HepG2 (cell line): ENCODE measurements around the gene ANKRD12. TPM values are rescaled to one million over a fixed set of nuclear protein-coding genes. Genes with fewer than 3 reads are reported as not detected.

Experiments
- ATAC-seq: fragments of 200-7000 bp; cut with Tn5 transposase; 3 replicates; pipeline ENCODE4 v1.9.1; 2020; ENCODE audit warnings: mild to moderate bottlenecking, moderate library complexity
- BruUV-seq: library from RNA; stranded (reverse); fragments of 400-500 nt; replicated peaks from 2 replicates; lab custom pipeline; 2021; lab: Mats Ljungman, UMichigan
- CTCF ChIA-PET: fragments of 300-600 bp; formaldehyde crosslinking; extraction: SDS; loops from one replicate; lab custom pipeline; 2021; ENCODE audit warnings: low total read pairs, inconsistent platforms, low intra/inter-chr PET ratio; lab: Yijun Ruan, JAX
- POLR2A ChIA-PET: fragments of 350-600 bp; sonication (Branson Sonifier 250); formaldehyde crosslinking; loops from one replicate; lab custom pipeline; 2020; ENCODE audit warnings: antibody characterized with exemption, inconsistent platforms; lab: Yijun Ruan, JAX
- DNase-seq: peaks from one replicate; pipeline ENCODE4 v3.0.0-alpha.2; 2015; ENCODE audit warnings: low spot score
- FAIRE-seq: peaks from 3 replicates; lab custom pipeline; 2011; peaks lifted over from hg19 to GRCh38; lab: Jason Lieb, UNC
- H2AFZ ChIP-seq: one replicate; pipeline ENCODE4 v1.6.1; 2011; ENCODE audit warnings: low read length, inconsistent platforms
- H3K27ac ChIP-seq: fragments of 300-600 bp; 3 replicates; pipeline ENCODE4 v1.8.0; 2011; ENCODE audit warnings: mixed run types, mild to moderate bottlenecking, mixed read lengths, low read length, inconsistent platforms; ENCODE audit not compliant: insufficient read depth; ENCODE audit errors: extremely low read length
- H3K27me3 ChIP-seq, 2 experiments: fragments of 200-600 bp in 1 of 2; 2 replicates in 1 of 2; 3 replicates in 1 of 2; pipeline versions ENCODE4 v1.6.0 to v1.8.0; 2011; ENCODE audit warnings: low read length in 2 of 2, mild to moderate bottlenecking in 2 of 2, moderate library complexity in 2 of 2, inconsistent platforms in 1 of 2; ENCODE audit not compliant: insufficient read depth in 2 of 2, control insufficient read depth in 1 of 2
- H3K36me3 ChIP-seq, 2 experiments: fragments of 200-600 bp in 1 of 2; replicated peaks in 1 of 2; 2 replicates in 1 of 2; 3 replicates in 1 of 2; pipeline versions ENCODE4 v1.5.1 to v1.8.0; 2011; ENCODE audit warnings: low read length in 2 of 2, inconsistent platforms in 1 of 2; ENCODE audit not compliant: insufficient read depth in 2 of 2, control insufficient read depth in 1 of 2
- H3K4me1 ChIP-seq: 2 replicates; pipeline ENCODE4 v1.5.1; 2012; ENCODE audit warnings: low read length, inconsistent platforms; ENCODE audit not compliant: insufficient read depth
- H3K4me2 ChIP-seq: 2 replicates; pipeline ENCODE4 v1.6.0; 2011; ENCODE audit warnings: low read depth, low read length, inconsistent platforms
- H3K4me3 ChIP-seq, 3 experiments: fragments of 200-600 bp in 1 of 3; sonication (generic), shearing (Covaris generic) in 1 of 3; replicated peaks in 1 of 3; 2 replicates each; pipeline ENCODE4 v1.5.1; 2011 to 2016; ENCODE audit warnings: low read length in 3 of 3, inconsistent platforms in 2 of 3, low read depth in 2 of 3, mild to moderate bottlenecking in 2 of 3, control low read depth in 1 of 3, mixed read lengths in 1 of 3; ENCODE audit not compliant: insufficient read depth in 1 of 3
- H3K79me2 ChIP-seq: one replicate; pipeline ENCODE4 v1.6.1; 2011; ENCODE audit warnings: low read length, inconsistent platforms; ENCODE audit not compliant: insufficient read depth
- H3K9ac ChIP-seq: 2 replicates; pipeline ENCODE4 v1.6.0; 2011; ENCODE audit warnings: mild to moderate bottlenecking, low read depth, low read length, inconsistent platforms; ENCODE audit not compliant: insufficient read depth
- H3K9me3 ChIP-seq: 2 replicates; pipeline ENCODE4 v1.5.1; 2012; ENCODE audit warnings: mild to moderate bottlenecking, low read length
- H4K20me1 ChIP-seq: 2 replicates; pipeline ENCODE4 v1.6.0; 2011; ENCODE audit warnings: inconsistent platforms, mild to moderate bottlenecking, low read length, moderate library complexity; ENCODE audit not compliant: insufficient read depth
- CREB1 ChIP-seq, 2 experiments: fragments of 450-650 bp in 1 of 2; IDR thresholded peaks; 2 replicates each; pipeline ENCODE4 v1.6.1; 2016 to 2017; ENCODE audit warnings: control low read depth in 1 of 2, mild to moderate bottlenecking in 1 of 2, missing compliant biosample characterization in 1 of 2, missing genetic modification characterization in 1 of 2
- DBP ChIP-seq: sonication (generic); formaldehyde crosslinking; IDR thresholded peaks from 2 replicates; pipeline ENCODE4 v1.4.0; 2020; ENCODE audit warnings: missing genetic modification reagents; ENCODE audit errors: not compliant biosample characterization
- ETV5 ChIP-seq: IDR thresholded peaks from 2 replicates; pipeline ENCODE4 v1.6.1; 2018; ENCODE audit warnings: missing biosample characterization, missing genetic modification reagents, inconsistent platforms, borderline replicate concordance
- GATAD1 ChIP-seq: IDR thresholded peaks from 2 replicates; pipeline ENCODE4 v1.6.1; 2016; ENCODE audit warnings: missing genetic modification reagents, missing compliant biosample characterization
- GZF1 ChIP-seq: sonication (generic); formaldehyde crosslinking; IDR thresholded peaks from 2 replicates; pipeline ENCODE4 v1.5.1; 2020; ENCODE audit warnings: mild to moderate bottlenecking, missing genetic modification reagents
- HMGA1 ChIP-seq: sonication (generic); formaldehyde crosslinking; conservative IDR thresholded peaks from 2 replicates; pipeline ENCODE4 v1.4.0; 2020; ENCODE audit warnings: missing genetic modification reagents
- MTA3 ChIP-seq: sonication (generic); formaldehyde crosslinking; IDR thresholded peaks from 2 replicates; pipeline ENCODE4 v1.4.0; 2020; ENCODE audit warnings: missing genetic modification reagents
- NFE2L1 ChIP-seq: sonication (generic); formaldehyde crosslinking; IDR thresholded peaks from 2 replicates; pipeline ENCODE4 v1.4.0; 2020; ENCODE audit warnings: missing genetic modification reagents, mild to moderate bottlenecking, borderline replicate concordance
- SNAPC2 ChIP-seq: sonication (generic); formaldehyde crosslinking; IDR thresholded peaks from 2 replicates; pipeline ENCODE4 v1.8.1; 2022; ENCODE audit warnings: mild to moderate bottlenecking, missing genetic modification reagents
- TFDP2 ChIP-seq: sonication (generic); formaldehyde crosslinking; IDR thresholded peaks from 2 replicates; pipeline ENCODE4 v1.4.0; 2020; ENCODE audit warnings: missing genetic modification reagents
- ZFP36L2 ChIP-seq: sonication (generic); formaldehyde crosslinking; IDR thresholded peaks from 2 replicates; pipeline ENCODE4 v1.4.0; 2020; ENCODE audit warnings: missing genetic modification reagents
- ZFP90 ChIP-seq: sonication (generic); formaldehyde crosslinking; IDR thresholded peaks from 2 replicates; pipeline ENCODE4 v1.8.0; 2022; ENCODE audit warnings: missing genetic modification reagents, mild to moderate bottlenecking, inconsistent platforms, borderline replicate concordance
- ZNF230 ChIP-seq: sonication (generic); formaldehyde crosslinking; IDR thresholded peaks from 2 replicates; pipeline ENCODE4 v1.4.0; 2020; ENCODE audit warnings: mild to moderate bottlenecking, missing genetic modification reagents
- ZNF235 ChIP-seq: sonication (generic); formaldehyde crosslinking; IDR thresholded peaks from 2 replicates; pipeline ENCODE4 v1.8.1; 2023; ENCODE audit warnings: mild to moderate bottlenecking, missing genetic modification reagents, borderline replicate concordance
- ZNF382 ChIP-seq: sonication (generic); formaldehyde crosslinking; IDR thresholded peaks from 2 replicates; pipeline ENCODE4 v1.5.0; 2020; ENCODE audit warnings: missing genetic modification reagents, mild to moderate bottlenecking, borderline replicate concordance
- ZNF605 ChIP-seq: sonication (generic); formaldehyde crosslinking; IDR thresholded peaks from 2 replicates; pipeline ENCODE4 v1.8.0; 2022; ENCODE audit warnings: mild to moderate bottlenecking, missing genetic modification reagents
- ZNF724P ChIP-seq: sonication (generic); formaldehyde crosslinking; IDR thresholded peaks from 2 replicates; pipeline ENCODE4 v1.8.0; 2022; ENCODE audit warnings: missing genetic modification reagents, borderline replicate concordance
- ZNF749 ChIP-seq: sonication (generic); formaldehyde crosslinking; IDR thresholded peaks from 2 replicates; pipeline ENCODE4 v1.8.0; 2022; ENCODE audit warnings: mild to moderate bottlenecking, missing genetic modification reagents, moderate library complexity, borderline replicate concordance
- WGBS: methylation state at CpG from one replicate; pipeline ENCODE4 v1.1.6; 2017; ENCODE audit warnings: low lambda C conversion rate; 5-methylcytosine and 5-hydroxymethylcytosine counted together
- in situ Hi-C: cut with HindIII; loops from 2 replicates; pipeline ENCODE4 v1.10.0; 2017; ENCODE audit warnings: low pct_unique_long_range_greater_than_20kb; ENCODE audit not compliant: extremely low pct_ligation_motif_present
- intact Hi-C: fragments of 100-400 bp; cut with micrococcal nuclease; formaldehyde crosslinking; loops from one replicate; pipeline ENCODE4 v1.10.0; 2022; ENCODE audit not compliant: unreplicated experiment
- polyA plus RNA-seq, 8 experiments: library from polyadenylated mRNA; depleted of rRNA in 3 of 8; stranded (reverse) in 7 of 8; unstranded in 1 of 8; fragments of >200 nt; fragmentation: Illumina TruSeq in 4 of 8; extraction: Trizol in 4 of 8; gene quantifications; 2 replicates each; pipeline versions ENCODE4 v1.2.1 to v1.2.3, GENCODE V29; 2011 to 2016; ENCODE audit warnings: low read depth in 4 of 8, missing spikeins in 1 of 8, mixed read lengths in 1 of 8; ENCODE audit not compliant: insufficient read depth in 1 of 8
- total RNA-seq, 5 experiments: library from RNA; depleted of rRNA; stranded (reverse); fragments of >200 nt; fragmentation: Illumina TruSeq; extraction: Trizol; gene quantifications; 2 replicates each; pipeline ENCODE4 v1.2.3, GENCODE V29; 2016; ENCODE audit warnings: low read depth in 1 of 5

The ANKRD12 gene
- total and polyA plus RNA-seq, 2 of the 13 experiments (the other 11 are each of a cell fraction or from before 2014, with no cell fraction given), result 6.0 to 23.2 TPM

GRCh38 chr18:9304388-9305070 is 167.9 kb downstream of the ANKRD12 start:
- in situ Hi-C loops, result no loop called here
- H3K27ac ChIP-seq, result no peak overlapping the region
- FAIRE-seq (no peak), DNase-seq (no peak), ATAC-seq (no peak)
- no peaks in the 10 kb centered on the region for H3K9me3 ChIP-seq
- no peaks in the 10 kb centered on the region for H3K79me2 ChIP-seq
- ChIA-PET POLR2A (no interaction called here), CTCF (no interaction called here)
- 56% methylated on average over 6 of the region's 6 CpGs for WGBS
- H3K27me3 ChIP-seq, result peaks cover 0 to 1% of the 10 kb centered on the region in 2 experiments; a peak in 2 of 5 replicates
- no peaks in the 10 kb centered on the region for H4K20me1 ChIP-seq
- H3K36me3 ChIP-seq, result no peaks in the 10 kb centered on the region
- no TSS peak for BruUV-seq
- H3K9ac ChIP-seq, result no peak overlapping the region
- no peak overlapping the region for H2AFZ ChIP-seq
- no peaks in the 10 kb centered on the region for H3K4me1 ChIP-seq
- H3K4me2 ChIP-seq, result no peak overlapping the region
- intact Hi-C loops, result no loop called here
- TF ChIP-seq ZFP90 (CRISPR knock-in tag), result no peak
- no peak overlapping the region for H3K4me3 ChIP-seq

GRCh38 chr18:9319333-9319732 is 182.8 kb downstream of the ANKRD12 start:
- H3K27me3 ChIP-seq, result no peaks in the 10 kb centered on the region
- H3K9me3 ChIP-seq, result no peaks in the 10 kb centered on the region
- no peak overlapping the region for H3K4me3 ChIP-seq
- no peaks in the 10 kb centered on the region for H3K79me2 ChIP-seq
- H3K4me1 ChIP-seq, result 0 out of 2 replicates have a peak, but pooled peaks cover 10% of the 10 kb centered on the region
- FAIRE-seq (no peak), DNase-seq (no peak), ATAC-seq (no peak)
- 11% methylated on average over 1 of the region's 1 CpG for WGBS
- no peak overlapping the region for H3K4me2 ChIP-seq
- no peaks in the 10 kb centered on the region for H3K36me3 ChIP-seq
- no peak overlapping the region for H2AFZ ChIP-seq
- no TSS peak for BruUV-seq
- POLR2A ChIA-PET, result no interaction called here
- in situ Hi-C loops (no loop called here), intact Hi-C loops (no loop called here)
- CTCF ChIA-PET, result no interaction called here
- no peak overlapping the region for H3K27ac ChIP-seq
- no peaks in the 10 kb centered on the region for H4K20me1 ChIP-seq
- H3K9ac ChIP-seq, result no peak overlapping the region
- TF ChIP-seq ZNF605 (no peak), GATAD1 (no peak), ZNF235 (CRISPR knock-in tag) (no peak), DBP (CRISPR knock-in tag) (no peak), HMGA1 (CRISPR knock-in tag) (no peak), ZNF382 (no peak), ZNF749 (CRISPR knock-in tag) (no peak), ZNF724P (CRISPR knock-in tag) (no peak), TFDP2 (CRISPR knock-in tag) (no peak), NFE2L1 (no peak), GZF1 (CRISPR knock-in tag) (no peak), MTA3 (CRISPR knock-in tag) (no peak), ZNF230 (CRISPR knock-in tag) (no peak), ETV5 (CRISPR knock-in tag) (no peak), CREB1 (IDR thresholded peaks at IDR 0.05) (no peak), CREB1 (CRISPR knock-in tag; IDR thresholded peaks at IDR 0.05) (no peak), SNAPC2 (CRISPR knock-in tag) (no peak), ZFP36L2 (CRISPR knock-in tag) (no peak)
